Upper lobe of right lung (tissue), 1 donor: ENCODE measurements around the gene BRICD5. TPM values are rescaled to one million over a fixed set of nuclear protein-coding genes. Genes with fewer than 3 reads are reported as not detected.
A peak's percentile ranks its signal among the peaks of the same experiment; 100 is the strongest.

Source experiments
- ATAC-seq: fragments of 200-7000 bp; cut with Tn5 transposase; one replicate; pipeline ENCODE4 v1.9.1; 2020; ENCODE audit warnings: mild to moderate bottlenecking, moderate library complexity
- DNase-seq: peaks from one replicate; pipeline ENCODE4 v3.0.0-alpha.2; 2020
- H3K27ac ChIP-seq: fragments of 200-600 bp; one replicate; pipeline ENCODE4 v1.8.0; 2022
- H3K27me3 ChIP-seq: fragments of 200-600 bp; one replicate; pipeline ENCODE4 v1.8.0; 2022; ENCODE audit warnings: mild to moderate bottlenecking
- H3K36me3 ChIP-seq: fragments of 200-600 bp; one replicate; pipeline ENCODE4 v1.8.0; 2022
- H3K4me1 ChIP-seq: fragments of 200-600 bp; one replicate; pipeline ENCODE4 v1.8.0; 2022
- H3K4me3 ChIP-seq: fragments of 200-600 bp; one replicate; pipeline ENCODE4 v1.8.0; 2022; ENCODE audit warnings: mild to moderate bottlenecking
- H3K9me3 ChIP-seq: fragments of 200-600 bp; one replicate; pipeline ENCODE4 v1.8.0; 2022
- intact Hi-C: fragments of 100-400 bp; cut with DNase I; formaldehyde crosslinking; loops from one replicate; pipeline ENCODE4 v1.11.0; 2022
- total RNA-seq: library from RNA; stranded (reverse); fragmentation: NEBNext Ultra II Directional; extraction: Animal tissue kit (Norgen Biotek cat#: 25700); gene quantifications from one replicate; pipeline ENCODE4 v1.2.1, GENCODE V29; 2021
- TF ChIP-seq, protein P1 (sequence below): fragments of 200-600 bp; IDR thresholded peaks from one replicate; pipeline ENCODE4 v1.8.0; 2022; ENCODE audit warnings: antibody characterized with exemption
- donor health status: DM: no; HTN: yes; CAD: no; lungs with severe emphysema.

BRICD5 gene
- total RNA-seq, 1 donor from 2014 or later: 7.5 TPM

- TF ChIP-seq, protein P1, sequence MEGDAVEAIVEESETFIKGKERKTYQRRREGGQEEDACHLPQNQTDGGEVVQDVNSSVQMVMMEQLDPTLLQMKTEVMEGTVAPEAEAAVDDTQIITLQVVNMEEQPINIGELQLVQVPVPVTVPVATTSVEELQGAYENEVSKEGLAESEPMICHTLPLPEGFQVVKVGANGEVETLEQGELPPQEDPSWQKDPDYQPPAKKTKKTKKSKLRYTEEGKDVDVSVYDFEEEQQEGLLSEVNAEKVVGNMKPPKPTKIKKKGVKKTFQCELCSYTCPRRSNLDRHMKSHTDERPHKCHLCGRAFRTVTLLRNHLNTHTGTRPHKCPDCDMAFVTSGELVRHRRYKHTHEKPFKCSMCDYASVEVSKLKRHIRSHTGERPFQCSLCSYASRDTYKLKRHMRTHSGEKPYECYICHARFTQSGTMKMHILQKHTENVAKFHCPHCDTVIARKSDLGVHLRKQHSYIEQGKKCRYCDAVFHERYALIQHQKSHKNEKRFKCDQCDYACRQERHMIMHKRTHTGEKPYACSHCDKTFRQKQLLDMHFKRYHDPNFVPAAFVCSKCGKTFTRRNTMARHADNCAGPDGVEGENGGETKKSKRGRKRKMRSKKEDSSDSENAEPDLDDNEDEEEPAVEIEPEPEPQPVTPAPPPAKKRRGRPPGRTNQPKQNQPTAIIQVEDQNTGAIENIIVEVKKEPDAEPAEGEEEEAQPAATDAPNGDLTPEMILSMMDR: no peak
- no peak overlapping the region for H3K4me3 ChIP-seq
- peaks cover 50% of the 10 kb centered on the region for H3K36me3 ChIP-seq
- no peaks in the 10 kb centered on the region for H3K9me3 ChIP-seq
- intact Hi-C loops: no loop called here
- no peaks in the 10 kb centered on the region for H3K4me1 ChIP-seq
- H3K27ac ChIP-seq: no peak overlapping the region
- no peaks in the 10 kb centered on the region for H3K27me3 ChIP-seq
- DNase-seq (no peak), ATAC-seq (no peak)
Observed at GRCh38 chr16:2173366-2173765, 37.3 kb downstream of the BRICD5 start.

GRCh38 chr16:2172688-2173335, 37.9 kb downstream of the BRICD5 start:
- ATAC-seq (no peak), DNase-seq (no peak)
- Histone ChIP-seq H3K27ac (no peak overlapping the region), H3K36me3 (peaks cover 55% of the 10 kb centered on the region), H3K4me3 (no peak overlapping the region), H3K4me1 (no peaks in the 10 kb centered on the region), H3K27me3 (no peaks in the 10 kb centered on the region), H3K9me3 (no peaks in the 10 kb centered on the region)
- TF ChIP-seq, protein P1: no peak
- intact Hi-C loops: no loop called here

DNA sequence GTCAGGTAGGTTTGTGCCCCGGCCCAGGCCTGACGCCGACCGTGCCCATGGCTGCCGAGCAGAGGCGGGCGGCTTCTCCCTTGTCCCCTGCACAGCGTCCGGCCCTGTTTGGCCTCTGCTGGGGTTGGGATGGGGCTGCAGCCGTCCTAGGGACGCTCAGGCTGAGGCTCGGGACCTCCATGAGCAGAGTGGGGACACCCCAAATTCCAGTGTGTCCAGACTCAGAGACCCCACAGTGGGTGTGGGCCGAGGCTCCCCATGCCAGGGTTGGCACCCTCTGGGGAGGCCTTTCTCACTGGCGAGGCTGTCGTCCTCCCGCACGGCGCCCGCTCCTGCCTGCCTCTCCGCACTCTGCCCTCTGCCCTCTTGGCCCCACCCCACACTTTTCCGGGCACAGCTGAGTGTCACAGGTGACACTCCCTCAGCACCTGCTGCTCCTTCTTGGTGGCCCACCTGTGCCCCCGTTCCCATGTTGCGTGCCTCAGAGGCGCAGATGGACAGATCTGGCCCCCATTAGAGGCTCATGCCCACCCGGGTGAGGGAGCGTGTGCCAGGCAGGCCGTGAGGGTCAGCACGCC, 39.0 kb downstream of the BRICD5 start:
- H3K27ac ChIP-seq: no peak overlapping the region

GRCh38 chr16:2170587-2171435, 39.9 kb downstream of the BRICD5 start:
- Histone ChIP-seq H3K4me3 (peak overlapping the region; percentile 47), H3K27me3 (no peaks in the 10 kb centered on the region), H3K9me3 (no peaks in the 10 kb centered on the region), H3K36me3 (peaks cover 64% of the 10 kb centered on the region), H3K27ac (peak overlapping the region; percentile 68), H3K4me1 (no peaks in the 10 kb centered on the region)
- ATAC-seq (no peak), DNase-seq (no peak)
- TF ChIP-seq, protein P1: no peak
- intact Hi-C loops: no loop called here

More for the DNA sequence above, 39.0 kb downstream of the BRICD5 start:
- H3K9me3 ChIP-seq: no peaks in the 10 kb centered on the region
- H3K27me3 ChIP-seq: no peaks in the 10 kb centered on the region
- no peak for ATAC-seq
- peaks cover 64% of the 10 kb centered on the region for H3K36me3 ChIP-seq
- DNase-seq: no peak
- no peaks in the 10 kb centered on the region for H3K4me1 ChIP-seq
- intact Hi-C loops: no loop called here
- TF ChIP-seq, protein P1: no peak
- H3K4me3 ChIP-seq: peak overlapping the region; percentile 47

GRCh38 chr16:2170080-2170479, 40.6 kb downstream of the BRICD5 start:
- intact Hi-C loops: no loop called here
- ATAC-seq (peak; percentile 46), DNase-seq (no peak)

More at GRCh38 chr16:2170080-2170479, 40.6 kb downstream of the BRICD5 start:
- peaks cover 59% of the 10 kb centered on the region for H3K36me3 ChIP-seq
- H3K4me3 ChIP-seq: peak overlapping the region; percentile 47
- H3K27ac ChIP-seq: peak overlapping the region; percentile 68
- no peaks in the 10 kb centered on the region for H3K9me3 ChIP-seq
- TF ChIP-seq, protein P1: no peak
- no peaks in the 10 kb centered on the region for H3K4me1 ChIP-seq
- no peaks in the 10 kb centered on the region for H3K27me3 ChIP-seq
